Measurements from ENCODE around the gene MYO7A.

Gene MYO7A

DNA sequence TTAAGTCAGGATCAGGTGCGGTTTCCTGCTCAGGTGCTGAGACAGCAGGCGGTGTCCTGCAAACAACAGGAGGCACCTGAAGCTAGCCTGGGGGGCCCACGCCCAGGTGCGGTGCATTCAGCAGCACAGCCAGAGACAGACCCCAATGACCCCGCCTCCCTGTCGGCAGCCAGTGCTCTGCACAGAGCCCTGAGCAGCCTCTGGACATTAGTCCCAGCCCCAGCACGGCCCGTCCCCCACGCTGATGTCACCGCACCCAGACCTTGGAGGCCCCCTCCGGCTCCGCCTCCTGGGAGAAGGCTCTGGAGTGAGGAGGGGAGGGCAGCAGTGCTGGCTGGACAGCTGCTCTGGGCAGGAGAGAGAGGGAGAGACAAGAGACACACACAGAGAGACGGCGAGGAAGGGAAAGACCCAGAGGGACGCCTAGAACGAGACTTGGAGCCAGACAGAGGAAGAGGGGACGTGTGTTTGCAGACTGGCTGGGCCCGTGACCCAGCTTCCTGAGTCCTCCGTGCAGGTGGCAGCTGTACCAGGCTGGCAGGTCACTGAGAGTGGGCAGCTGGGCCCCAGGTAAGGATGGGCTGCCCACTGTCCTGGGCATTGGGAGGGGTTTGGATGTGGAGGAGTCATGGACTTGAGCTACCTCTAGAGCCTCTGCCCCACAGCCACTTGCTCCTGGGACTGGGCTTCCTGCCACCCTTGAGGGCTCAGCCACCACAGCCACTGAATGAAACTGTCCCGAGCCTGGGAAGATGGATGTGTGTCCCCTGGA lies at the start of gene MYO7A:
MYO7A (plus strand) TSS at position 327 of the 772 bp plus-strand sequence. CDS start 2,389 bp downstream, outside the sequence.
- TF ChIP-seq, protein P1, sequence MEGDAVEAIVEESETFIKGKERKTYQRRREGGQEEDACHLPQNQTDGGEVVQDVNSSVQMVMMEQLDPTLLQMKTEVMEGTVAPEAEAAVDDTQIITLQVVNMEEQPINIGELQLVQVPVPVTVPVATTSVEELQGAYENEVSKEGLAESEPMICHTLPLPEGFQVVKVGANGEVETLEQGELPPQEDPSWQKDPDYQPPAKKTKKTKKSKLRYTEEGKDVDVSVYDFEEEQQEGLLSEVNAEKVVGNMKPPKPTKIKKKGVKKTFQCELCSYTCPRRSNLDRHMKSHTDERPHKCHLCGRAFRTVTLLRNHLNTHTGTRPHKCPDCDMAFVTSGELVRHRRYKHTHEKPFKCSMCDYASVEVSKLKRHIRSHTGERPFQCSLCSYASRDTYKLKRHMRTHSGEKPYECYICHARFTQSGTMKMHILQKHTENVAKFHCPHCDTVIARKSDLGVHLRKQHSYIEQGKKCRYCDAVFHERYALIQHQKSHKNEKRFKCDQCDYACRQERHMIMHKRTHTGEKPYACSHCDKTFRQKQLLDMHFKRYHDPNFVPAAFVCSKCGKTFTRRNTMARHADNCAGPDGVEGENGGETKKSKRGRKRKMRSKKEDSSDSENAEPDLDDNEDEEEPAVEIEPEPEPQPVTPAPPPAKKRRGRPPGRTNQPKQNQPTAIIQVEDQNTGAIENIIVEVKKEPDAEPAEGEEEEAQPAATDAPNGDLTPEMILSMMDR (IDR thresholded peaks at IDR 0.05) = no peak
- no peak for TF ChIP-seq ZFX (IDR thresholded peaks at IDR 0.05; ENCODE audit: borderline replicate concordance)
- H3K27ac ChIP-seq = no peak within 1 kb of the TSS

DNA sequence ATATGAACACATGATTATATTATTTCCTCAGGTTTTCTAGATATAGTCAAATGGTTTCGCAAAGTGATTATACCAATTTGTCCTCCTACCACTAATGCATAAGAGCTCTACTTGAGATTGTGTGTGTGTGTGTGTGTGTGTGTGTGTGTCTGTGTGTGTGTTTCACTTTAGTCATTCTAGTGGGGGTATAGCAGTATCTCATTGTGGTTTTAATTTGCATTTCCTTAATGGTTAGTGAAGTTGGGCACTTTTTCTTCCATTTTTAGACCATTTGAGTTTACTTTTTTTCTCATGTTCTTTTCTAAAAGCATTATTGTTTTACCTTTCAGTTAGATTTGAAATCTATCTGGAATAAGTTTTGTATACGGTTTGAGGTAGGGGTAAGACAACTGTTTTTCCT lies 48.4 kb upstream of the MYO7A start:
- no peak overlapping the region for H3K27ac ChIP-seq
- TF ChIP-seq, protein P1 (IDR thresholded peaks at IDR 0.05) = no peak
- TF ChIP-seq ZFX (IDR thresholded peaks at IDR 0.05; ENCODE audit: borderline replicate concordance) = no peak

- no peak overlapping the region for H3K27ac ChIP-seq
Measured at GRCh38 chr11:77080643-77081210, 47.3 kb upstream of the MYO7A start.

GRCh38 chr11:77081381-77081851 lies 46.6 kb upstream of the MYO7A start:
- no peak for TF ChIP-seq ZFX (IDR thresholded peaks at IDR 0.05; ENCODE audit: borderline replicate concordance)
- TF ChIP-seq, protein P1 (IDR thresholded peaks at IDR 0.05) = no peak
- H3K27ac ChIP-seq = no peak overlapping the region

More at GRCh38 chr11:77080643-77081210, 47.3 kb upstream of the MYO7A start:
- no peak for TF ChIP-seq ZFX (IDR thresholded peaks at IDR 0.05; ENCODE audit: borderline replicate concordance)
- TF ChIP-seq, protein P1 (IDR thresholded peaks at IDR 0.05) = no peak

GRCh38 chr11:77081976-77082836 lies 45.8 kb upstream of the MYO7A start:
- no peak overlapping the region for H3K27ac ChIP-seq
- no peak for TF ChIP-seq ZFX (IDR thresholded peaks at IDR 0.05; ENCODE audit: borderline replicate concordance)
- TF ChIP-seq, protein P1 (IDR thresholded peaks at IDR 0.05) = no peak

DNA sequence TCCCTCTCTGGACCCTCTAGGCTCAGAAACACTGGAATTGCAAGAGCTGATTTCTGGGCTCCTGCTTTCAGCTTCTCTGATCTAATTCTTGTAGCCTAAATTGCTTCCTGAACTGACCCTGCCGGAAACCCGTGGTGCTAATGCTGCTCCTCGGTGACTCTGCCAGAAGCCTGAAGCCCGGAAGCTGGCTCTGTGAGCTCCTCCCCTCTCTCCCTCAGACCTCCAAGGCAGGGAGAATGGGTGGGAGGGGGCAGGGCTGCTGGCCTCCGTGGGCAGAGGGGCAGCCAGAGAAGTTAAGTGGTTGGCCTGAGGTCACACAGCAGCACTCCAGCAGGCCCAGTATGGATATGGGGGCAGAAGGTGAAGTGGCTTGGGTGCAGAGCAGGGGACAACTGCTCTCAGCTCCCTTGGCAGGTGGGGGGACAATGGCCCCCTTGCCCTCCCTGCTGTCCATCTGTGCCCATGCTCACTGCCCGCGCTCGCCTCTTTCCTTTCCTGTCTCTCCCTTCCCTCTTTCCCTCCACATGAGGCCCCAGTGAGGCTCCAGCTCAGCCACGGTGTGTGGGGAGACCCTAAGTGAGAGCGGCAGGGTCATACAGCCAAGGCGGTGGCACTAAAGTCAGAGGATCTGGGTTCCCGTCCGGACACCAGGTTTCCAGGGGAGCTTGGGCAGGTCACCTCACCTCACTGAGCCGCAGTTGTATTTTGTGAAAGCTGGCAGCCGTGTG lies 45.0 kb upstream of the MYO7A start:
- H3K27ac ChIP-seq = no peak overlapping the region
- TF ChIP-seq ZFX (IDR thresholded peaks at IDR 0.05; ENCODE audit: borderline replicate concordance) = no peak
- TF ChIP-seq, protein P1 (IDR thresholded peaks at IDR 0.05) = no peak
